H9 (cell line): ENCODE results near the gene ARPP21. TPM values are rescaled to one million over a fixed set of nuclear protein-coding genes. Genes with fewer than 3 reads are reported as not detected.

Source experiments
- DNase-seq: peaks from one replicate; pipeline ENCODE4 v3.0.0-alpha.2; 2017
- H2AFZ ChIP-seq: one replicate; pipeline ENCODE4 v1.6.1; 2013; ENCODE audit warnings: mild to moderate bottlenecking, low read length, control low read depth, moderate library complexity
- H2AK5ac ChIP-seq: 2 replicates; pipeline ENCODE4 v1.6.1; 2013; ENCODE audit warnings: low read length, control low read depth, mixed read lengths; ENCODE audit not compliant: insufficient read length
- H2BK120ac ChIP-seq: one replicate; pipeline ENCODE4 v1.6.1; 2013; ENCODE audit warnings: low read depth, mild to moderate bottlenecking, low read length, control low read depth, inconsistent platforms; ENCODE audit not compliant: poor library complexity, severe bottlenecking
- H2BK12ac ChIP-seq: 2 replicates; pipeline ENCODE4 v1.6.1; 2013; ENCODE audit warnings: low read length, control low read depth, mixed read lengths, low read depth; ENCODE audit not compliant: insufficient read length
- H2BK15ac ChIP-seq: 2 replicates; pipeline ENCODE4 v1.6.1; 2013; ENCODE audit warnings: low read depth, low read length, control low read depth
- H2BK20ac ChIP-seq: one replicate; pipeline ENCODE4 v1.6.1; 2013; ENCODE audit warnings: low read depth, mild to moderate bottlenecking, low read length, control low read depth, inconsistent platforms; ENCODE audit not compliant: poor library complexity, severe bottlenecking
- H2BK5ac ChIP-seq: 2 replicates; pipeline ENCODE4 v1.6.1; 2013; ENCODE audit warnings: low read length, control low read depth, mixed read lengths; ENCODE audit not compliant: insufficient read length
- H3K14ac ChIP-seq: 2 replicates; pipeline ENCODE4 v1.6.1; 2013; ENCODE audit warnings: low read length, control low read depth; ENCODE audit not compliant: insufficient read depth
- H3K18ac ChIP-seq: 2 replicates; pipeline ENCODE4 v1.6.1; 2013; ENCODE audit warnings: low read depth, mild to moderate bottlenecking, mixed read lengths, low read length, control low read depth; ENCODE audit not compliant: insufficient read length
- H3K23ac ChIP-seq: 2 replicates; pipeline ENCODE4 v1.6.1; 2013; ENCODE audit warnings: low read length, control low read depth, mixed read lengths, low read depth; ENCODE audit not compliant: insufficient read length
- H3K23me2 ChIP-seq: 2 replicates; pipeline ENCODE4 v1.6.1; 2013; ENCODE audit warnings: low read depth, mild to moderate bottlenecking, mixed read lengths, low read length, control low read depth; ENCODE audit not compliant: insufficient read length, poor library complexity, severe bottlenecking
- H3K27ac ChIP-seq: 2 replicates; pipeline ENCODE4 v1.5.1; 2013; ENCODE audit warnings: low read length, control low read depth, mixed read lengths, low read depth; ENCODE audit not compliant: insufficient read length
- H3K27me3 ChIP-seq: 2 replicates; pipeline ENCODE4 v1.6.1; 2013; ENCODE audit warnings: low read length, control low read depth, inconsistent platforms; ENCODE audit not compliant: insufficient read depth
- H3K4ac ChIP-seq: 2 replicates; pipeline ENCODE4 v1.6.1; 2013; ENCODE audit warnings: low read depth, mild to moderate bottlenecking, control low read depth, inconsistent platforms, low read length, moderate library complexity
- H3K4me1 ChIP-seq: 2 replicates; pipeline ENCODE4 v1.6.1; 2013; ENCODE audit warnings: low read length, control low read depth, inconsistent platforms; ENCODE audit not compliant: insufficient read depth
- H3K4me2 ChIP-seq: 2 replicates; pipeline ENCODE4 v1.6.1; 2013; ENCODE audit warnings: low read length, control low read depth, mixed read lengths; ENCODE audit not compliant: insufficient read length, insufficient read depth
- H3K56ac ChIP-seq: 2 replicates; pipeline ENCODE4 v1.6.1; 2013; ENCODE audit warnings: low read depth, mild to moderate bottlenecking, mixed read lengths, low read length, control low read depth; ENCODE audit not compliant: insufficient read length
- H3K79me1 ChIP-seq: 2 replicates; pipeline ENCODE4 v1.6.1; 2013; ENCODE audit warnings: low read depth, mild to moderate bottlenecking, moderate library complexity, low read length, control low read depth, inconsistent platforms; ENCODE audit not compliant: insufficient read depth, poor library complexity, severe bottlenecking
- H3K79me2 ChIP-seq: 2 replicates; pipeline ENCODE4 v1.6.1; 2013; ENCODE audit warnings: low read length, control low read depth, inconsistent platforms; ENCODE audit not compliant: insufficient read depth
- H3K9ac ChIP-seq: 2 replicates; pipeline ENCODE4 v1.6.1; 2013; ENCODE audit warnings: low read length, control low read depth, mixed read lengths; ENCODE audit not compliant: insufficient read length; ENCODE audit errors: extremely low read depth
- H3K9me3 ChIP-seq: one replicate; pipeline ENCODE4 v1.6.1; 2013; ENCODE audit warnings: low read depth, low read length, inconsistent platforms; ENCODE audit not compliant: control insufficient read depth
- H3T11ph ChIP-seq: one replicate; pipeline ENCODE4 v1.6.1; 2013; ENCODE audit warnings: mild to moderate bottlenecking, low read length, control low read depth, inconsistent platforms
- H4K20me1 ChIP-seq: one replicate; pipeline ENCODE4 v1.6.1; 2013; ENCODE audit not compliant: control insufficient read depth, insufficient read length, insufficient read depth
- H4K5ac ChIP-seq: 2 replicates; pipeline ENCODE4 v1.6.1; 2013; ENCODE audit warnings: low read depth, mild to moderate bottlenecking, mixed read lengths, low read length, control low read depth; ENCODE audit not compliant: insufficient read length
- H4K8ac ChIP-seq: replicated peaks from 2 replicates; pipeline ENCODE4 v1.6.1; 2013; ENCODE audit warnings: low read length, control low read depth, mixed read lengths, low read depth; ENCODE audit not compliant: insufficient read length
- H4K91ac ChIP-seq: 2 replicates; pipeline ENCODE4 v1.6.1; 2013; ENCODE audit warnings: low read depth, mild to moderate bottlenecking, moderate library complexity, mixed read lengths, low read length, control low read depth; ENCODE audit not compliant: insufficient read length
- H3K27ac Mint-ChIP-seq, 3 experiments: 2 replicates in 2 of 3; 3 replicates in 1 of 3; pipeline ENCODE4 v1.8.0; 2020 to 2021; ENCODE audit warnings: mixed read lengths in 3 of 3, mild to moderate bottlenecking in 1 of 3, moderate library complexity in 1 of 3
- H3K27me3 Mint-ChIP-seq: 2 replicates; pipeline ENCODE4 v1.8.0; 2021; ENCODE audit warnings: low read depth, mild to moderate bottlenecking, moderate library complexity, mixed read lengths
- H3K36me3 Mint-ChIP-seq, 3 experiments: 2 replicates in 2 of 3; 3 replicates in 1 of 3; pipeline ENCODE4 v1.8.0; 2020 to 2021; ENCODE audit warnings: low read depth in 3 of 3, mixed read lengths in 3 of 3; ENCODE audit not compliant: insufficient read depth in 1 of 3
- H3K4me1 Mint-ChIP-seq, 2 experiments: 2 replicates each; pipeline ENCODE4 v1.8.0; 2020; ENCODE audit warnings: mixed read lengths in 2 of 2
- H3K4me3 Mint-ChIP-seq, 2 experiments: 2 replicates in 1 of 2; 3 replicates in 1 of 2; pipeline ENCODE4 v1.8.0; 2020 to 2021; ENCODE audit warnings: mild to moderate bottlenecking in 2 of 2, mixed read lengths in 2 of 2, moderate library complexity in 1 of 2
- H3K9me3 Mint-ChIP-seq, 2 experiments: 2 replicates in 1 of 2; 3 replicates in 1 of 2; pipeline ENCODE4 v1.8.0; 2020; ENCODE audit warnings: mild to moderate bottlenecking in 2 of 2, mixed read lengths in 2 of 2, moderate library complexity in 1 of 2
- CTCF ChIP-seq: fragments of 200-600 bp; sonication (generic); conservative IDR thresholded peaks from 3 replicates; pipeline ENCODE4 v1.8.0; 2021; ENCODE audit warnings: antibody characterized with exemption, mild to moderate bottlenecking
- WGBS: extraction: QIAGEN DNeasy Blood & Tissue Kit; methylation state at CpG from one replicate; pipeline ENCODE4 v1.1.7; 2013; ENCODE audit warnings: missing lambda C conversion rate, low lambda C conversion rate, mixed read lengths; ENCODE audit not compliant: insufficient read length; ENCODE audit errors: extremely low coverage; 5-methylcytosine and 5-hydroxymethylcytosine counted together
- total RNA-seq: library from RNA; stranded (reverse); gene quantifications from 2 replicates; pipeline ENCODE4 v1.2.1, GENCODE V29; 2021

The ARPP21 gene
- total RNA-seq, 1 experiment from 2014 or later, result not detected

GRCh38 chr3:35710554-35710953, 71.2 kb downstream of the ARPP21 start:
- Mint-ChIP-seq H3K9me3 (no peaks in the 10 kb centered on the region), H3K36me3 (no peaks in the 10 kb centered on the region), H3K27ac (no peak overlapping the region), H3K27me3 (peaks cover 31% of the 10 kb centered on the region), H3K4me1 (0 out of 4 replicates have a peak, but pooled peaks cover 0 to 4% of the 10 kb centered on the region in 2 experiments), H3K4me3 (no peak overlapping the region)
- Histone ChIP-seq H3K27me3 (no peaks in the 10 kb centered on the region), H3K23ac (no peak overlapping the region), H4K8ac (no peak overlapping the region), H3K79me2 (no peaks in the 10 kb centered on the region), H2BK5ac (no peak overlapping the region), H3K4me2 (no peak overlapping the region), H3K4me1 (no peaks in the 10 kb centered on the region), H3K23me2 (no peaks in the 10 kb centered on the region), H3T11ph (no peak overlapping the region), H3K79me1 (no peaks in the 10 kb centered on the region), H2AK5ac (no peak overlapping the region), H2AFZ (no peak overlapping the region), H4K20me1 (no peaks in the 10 kb centered on the region), H2BK120ac (no peak overlapping the region), H3K9ac (no peak overlapping the region), H3K9me3 (no peaks in the 10 kb centered on the region), H3K14ac (no peak overlapping the region), H4K91ac (no peak overlapping the region), H3K27ac (no peak overlapping the region), H2BK15ac (no peak overlapping the region), H4K5ac (no peak overlapping the region), H3K4ac (no peak overlapping the region), H3K18ac (no peak overlapping the region), H2BK20ac (no peak overlapping the region), H3K56ac (no peak overlapping the region), H2BK12ac (no peak overlapping the region)
- TF ChIP-seq CTCF, result no peak
- no CpG with 5 or more reads among the region's 1 CpG for WGBS
- no peak for DNase-seq
